Breast epithelium (tissue), 3 donors: Measurements from ENCODE around the gene GRIK4.

Experiments used
- POLR2A ChIP-seq: fragments of 450-650 bp; IDR thresholded peaks from one replicate; pipeline ENCODE4 v1.6.1; 2016; ENCODE audit warnings: antibody characterized with exemption, mild to moderate bottlenecking, moderate library complexity
- TF ChIP-seq, protein P1 (sequence below), 3 donors: fragments of 450-650 bp; IDR thresholded peaks; one replicate each; pipeline ENCODE4 v1.5.1; 2016 to 2017; ENCODE audit warnings: antibody characterized with exemption in 3 of 3, mild to moderate bottlenecking in 3 of 3, moderate library complexity in 3 of 3

DNA sequence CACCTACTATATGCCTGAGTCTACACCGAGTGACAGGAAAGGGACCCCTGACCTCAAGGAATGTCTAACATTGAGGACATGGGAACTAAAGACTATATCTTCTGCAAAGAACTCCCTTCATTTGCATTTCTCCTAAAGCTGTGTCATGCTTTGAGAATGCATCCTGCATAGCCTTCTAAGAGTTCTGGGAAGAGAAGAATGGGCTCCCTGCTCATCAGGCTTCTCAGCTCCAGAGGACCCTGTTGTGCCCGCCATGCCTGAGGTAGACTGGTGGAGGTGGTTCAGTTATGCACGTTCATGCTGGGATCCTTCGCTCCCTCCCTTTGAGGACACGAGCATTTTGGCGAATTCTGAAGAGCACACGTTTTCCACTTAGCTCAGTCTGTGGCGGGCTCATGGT, 63.3 kb downstream of the GRIK4 start:
- TF ChIP-seq, protein P1, sequence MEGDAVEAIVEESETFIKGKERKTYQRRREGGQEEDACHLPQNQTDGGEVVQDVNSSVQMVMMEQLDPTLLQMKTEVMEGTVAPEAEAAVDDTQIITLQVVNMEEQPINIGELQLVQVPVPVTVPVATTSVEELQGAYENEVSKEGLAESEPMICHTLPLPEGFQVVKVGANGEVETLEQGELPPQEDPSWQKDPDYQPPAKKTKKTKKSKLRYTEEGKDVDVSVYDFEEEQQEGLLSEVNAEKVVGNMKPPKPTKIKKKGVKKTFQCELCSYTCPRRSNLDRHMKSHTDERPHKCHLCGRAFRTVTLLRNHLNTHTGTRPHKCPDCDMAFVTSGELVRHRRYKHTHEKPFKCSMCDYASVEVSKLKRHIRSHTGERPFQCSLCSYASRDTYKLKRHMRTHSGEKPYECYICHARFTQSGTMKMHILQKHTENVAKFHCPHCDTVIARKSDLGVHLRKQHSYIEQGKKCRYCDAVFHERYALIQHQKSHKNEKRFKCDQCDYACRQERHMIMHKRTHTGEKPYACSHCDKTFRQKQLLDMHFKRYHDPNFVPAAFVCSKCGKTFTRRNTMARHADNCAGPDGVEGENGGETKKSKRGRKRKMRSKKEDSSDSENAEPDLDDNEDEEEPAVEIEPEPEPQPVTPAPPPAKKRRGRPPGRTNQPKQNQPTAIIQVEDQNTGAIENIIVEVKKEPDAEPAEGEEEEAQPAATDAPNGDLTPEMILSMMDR (IDR thresholded peaks at IDR 0.05): no peak
- TF ChIP-seq POLR2A: no peak
